HG03064 (cell line): Measurements from ENCODE around the gene SGSM2.

Experiments
- ATAC-seq: cut with Tn5 transposase; IDR thresholded peaks from one replicate; pipeline ENCODE4 v1.9.1; 2021; ENCODE audit warnings: low read depth; ENCODE audit not compliant: unreplicated experiment

Gene SGSM2

GRCh38 chr17:2384439-2385127 is 47.3 kb downstream of the SGSM2 start:
- ATAC-seq: no peak

DNA sequence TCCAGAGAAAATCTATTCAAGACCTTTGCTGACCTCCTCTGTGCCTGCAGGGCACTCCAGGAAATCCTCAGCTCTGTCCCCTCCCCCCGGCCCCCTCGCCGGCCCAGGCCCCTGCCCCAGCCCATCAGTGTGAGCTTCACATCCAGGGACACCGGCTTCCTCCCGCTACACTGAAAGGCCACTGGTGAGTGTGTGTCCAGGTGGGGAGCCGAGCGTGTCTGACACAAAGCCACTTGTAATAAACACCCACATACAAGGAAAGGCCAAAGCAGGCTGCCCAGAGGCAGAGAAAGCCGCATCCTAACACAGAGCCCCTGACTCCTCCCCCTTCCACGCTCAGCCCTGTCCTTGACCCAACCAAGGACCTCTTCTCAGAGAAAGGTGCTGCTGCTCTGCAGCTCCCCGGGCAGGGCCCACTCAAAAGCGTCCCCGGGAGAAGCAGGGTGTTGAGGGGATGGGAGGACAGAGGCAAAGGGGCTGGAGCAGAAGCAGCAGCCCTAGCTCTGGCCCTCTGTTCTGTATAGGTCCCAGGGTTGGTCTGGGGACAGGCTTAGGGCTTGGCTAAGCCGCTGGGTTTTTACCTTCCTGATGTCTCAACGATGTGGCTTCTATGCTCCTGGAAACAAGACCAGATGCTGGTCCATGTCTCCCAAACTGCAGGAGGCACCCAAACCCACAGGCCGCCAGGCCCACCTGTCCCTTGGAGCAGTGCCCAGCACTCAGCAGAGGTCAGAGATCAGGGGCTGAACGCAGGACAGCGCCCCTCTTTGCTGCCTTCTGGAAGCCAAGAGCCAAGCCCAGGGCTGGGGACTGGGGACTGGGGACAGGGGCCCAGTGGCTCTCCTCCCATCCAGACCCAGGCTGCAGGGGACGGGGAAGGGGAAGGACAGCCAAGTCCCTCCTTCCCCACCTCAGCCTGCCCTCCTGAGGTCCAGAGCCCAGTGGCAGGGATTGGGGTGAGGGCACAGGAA is 48.2 kb downstream of the SGSM2 start:
- ATAC-seq: no peak

DNA sequence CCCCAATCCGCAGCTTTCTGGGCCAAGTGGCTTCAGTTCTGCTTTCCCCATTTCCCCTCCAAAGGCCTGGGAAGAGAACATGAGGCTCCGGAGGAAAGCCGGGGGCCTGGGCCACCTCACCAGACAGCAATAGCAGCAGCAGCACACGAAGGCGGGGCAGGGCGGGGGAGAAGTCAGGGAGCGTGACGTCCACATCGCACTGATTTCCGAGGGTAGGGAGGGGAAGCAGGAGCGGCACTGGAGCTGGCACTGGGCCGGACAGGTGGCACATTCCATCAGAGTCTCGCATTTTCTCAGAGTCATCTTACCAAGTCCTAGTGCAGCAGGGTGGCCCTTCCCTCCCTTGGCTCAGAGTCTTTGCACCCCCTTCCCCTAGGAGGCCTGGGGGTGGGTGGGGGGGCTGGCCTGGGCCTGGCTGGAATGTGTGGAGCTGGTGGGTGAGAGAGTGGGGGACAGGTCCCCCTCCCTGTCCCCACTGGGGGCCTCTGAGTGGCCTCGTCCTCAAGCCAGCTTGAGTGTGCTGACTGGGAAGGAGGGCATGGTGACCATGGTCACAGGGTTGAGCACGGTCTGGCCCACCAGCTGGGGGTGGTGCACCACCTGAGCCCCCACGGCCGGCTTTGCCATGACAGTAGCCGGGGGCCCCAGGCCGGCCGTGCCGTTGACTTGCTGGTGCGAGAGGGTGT is 49.2 kb downstream of the SGSM2 start:
- ATAC-seq: no peak

GRCh38 chr17:2387086-2388019 is 50.1 kb downstream of the SGSM2 start:
- ATAC-seq: no peak

DNA sequence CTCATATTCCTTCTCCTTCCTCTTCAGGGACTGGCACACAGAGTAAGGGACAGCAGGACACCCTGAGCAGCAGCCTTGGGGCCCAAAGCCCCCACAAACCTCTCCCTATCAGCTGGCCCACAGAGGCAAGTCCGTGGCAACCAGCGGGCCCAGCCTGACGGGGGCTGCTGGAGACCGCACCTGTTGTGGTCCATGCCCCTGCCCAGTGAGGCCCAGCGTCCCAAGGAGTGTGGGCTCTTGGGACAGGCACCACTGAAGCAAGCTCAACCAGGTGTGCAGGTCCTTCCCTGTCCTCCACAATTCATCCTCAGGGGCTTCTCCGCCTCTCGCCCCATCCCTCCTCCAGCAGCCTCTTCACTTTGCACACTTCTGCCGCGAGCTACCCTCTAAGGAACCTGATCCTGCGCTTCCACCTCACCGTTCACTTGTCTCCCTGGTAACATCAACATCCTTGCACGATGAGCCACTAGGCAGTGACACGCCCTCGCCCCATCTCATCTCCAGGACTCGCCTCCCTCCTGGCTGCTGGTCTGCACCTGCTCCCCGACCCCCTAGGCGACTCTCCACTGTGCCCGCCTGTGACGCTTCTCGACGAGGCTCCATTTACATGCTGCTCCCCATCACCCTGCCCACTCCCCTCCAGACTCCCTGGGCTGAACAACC is 50.9 kb downstream of the SGSM2 start:
- ATAC-seq: no peak

GRCh38 chr17:2388683-2389055 is 51.4 kb downstream of the SGSM2 start:
- ATAC-seq: no peak

DNA sequence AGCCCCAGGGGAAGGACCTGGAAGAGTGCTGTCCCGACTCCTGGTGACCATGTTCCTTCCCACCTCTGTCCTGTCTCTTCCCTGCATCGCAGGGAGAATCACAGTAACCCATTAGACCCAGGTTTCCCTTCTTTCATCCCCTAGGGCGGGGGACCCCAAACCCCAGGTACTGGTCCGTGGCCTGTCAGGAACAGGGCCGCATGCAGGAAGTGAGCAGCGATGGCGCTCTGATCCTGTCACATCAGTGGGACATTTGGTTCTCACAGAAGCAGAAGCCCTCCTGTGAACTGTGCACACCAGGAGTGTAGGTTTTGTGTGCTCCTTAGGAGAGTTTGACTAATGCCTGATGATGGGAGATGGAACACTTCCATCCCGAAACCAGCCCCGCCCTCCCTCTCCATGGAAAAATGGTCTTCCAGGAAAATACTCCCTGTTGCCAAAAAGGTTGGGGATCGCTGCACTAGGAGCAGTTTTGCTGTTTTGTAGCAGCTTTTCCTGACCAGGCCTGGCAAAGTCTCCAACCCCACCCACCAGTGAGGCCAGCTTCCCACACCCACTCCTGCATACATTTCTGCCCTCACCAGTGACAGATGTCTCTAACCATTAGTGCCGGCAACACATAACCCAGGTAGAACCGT is 53.0 kb downstream of the SGSM2 start:
- no peak for ATAC-seq

DNA sequence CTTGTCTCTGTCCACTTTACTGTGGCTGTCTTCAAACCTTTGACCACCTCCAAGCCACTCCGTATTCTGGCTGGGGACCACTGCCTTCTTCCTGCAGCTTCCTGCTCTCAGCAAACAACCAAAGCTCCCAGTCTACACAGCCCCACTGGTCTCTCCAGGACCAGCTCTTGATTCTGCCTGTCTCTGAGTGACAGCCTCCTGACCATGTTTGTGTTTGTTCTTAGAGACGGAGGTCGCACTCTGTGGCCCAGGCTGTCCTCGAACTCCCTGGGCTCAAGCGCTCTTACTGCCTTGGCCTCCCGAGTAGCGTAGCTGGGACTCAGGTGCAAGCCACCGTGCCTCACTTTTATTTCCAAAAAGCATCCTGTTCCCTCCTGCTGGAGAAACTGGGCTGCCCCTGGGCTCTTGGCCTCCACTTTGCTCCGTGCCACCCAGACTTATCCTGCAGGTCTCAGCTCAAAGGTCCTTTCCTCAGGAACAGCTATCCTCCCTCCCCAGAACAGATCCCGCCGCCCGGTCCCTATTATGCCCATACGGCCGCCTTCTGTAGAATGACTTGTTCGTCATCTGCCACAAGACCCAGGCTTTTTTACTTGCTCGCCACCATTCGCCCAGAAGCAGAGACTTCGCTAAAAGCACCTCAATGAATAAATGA is 54.4 kb downstream of the SGSM2 start:
- no peak for ATAC-seq

DNA sequence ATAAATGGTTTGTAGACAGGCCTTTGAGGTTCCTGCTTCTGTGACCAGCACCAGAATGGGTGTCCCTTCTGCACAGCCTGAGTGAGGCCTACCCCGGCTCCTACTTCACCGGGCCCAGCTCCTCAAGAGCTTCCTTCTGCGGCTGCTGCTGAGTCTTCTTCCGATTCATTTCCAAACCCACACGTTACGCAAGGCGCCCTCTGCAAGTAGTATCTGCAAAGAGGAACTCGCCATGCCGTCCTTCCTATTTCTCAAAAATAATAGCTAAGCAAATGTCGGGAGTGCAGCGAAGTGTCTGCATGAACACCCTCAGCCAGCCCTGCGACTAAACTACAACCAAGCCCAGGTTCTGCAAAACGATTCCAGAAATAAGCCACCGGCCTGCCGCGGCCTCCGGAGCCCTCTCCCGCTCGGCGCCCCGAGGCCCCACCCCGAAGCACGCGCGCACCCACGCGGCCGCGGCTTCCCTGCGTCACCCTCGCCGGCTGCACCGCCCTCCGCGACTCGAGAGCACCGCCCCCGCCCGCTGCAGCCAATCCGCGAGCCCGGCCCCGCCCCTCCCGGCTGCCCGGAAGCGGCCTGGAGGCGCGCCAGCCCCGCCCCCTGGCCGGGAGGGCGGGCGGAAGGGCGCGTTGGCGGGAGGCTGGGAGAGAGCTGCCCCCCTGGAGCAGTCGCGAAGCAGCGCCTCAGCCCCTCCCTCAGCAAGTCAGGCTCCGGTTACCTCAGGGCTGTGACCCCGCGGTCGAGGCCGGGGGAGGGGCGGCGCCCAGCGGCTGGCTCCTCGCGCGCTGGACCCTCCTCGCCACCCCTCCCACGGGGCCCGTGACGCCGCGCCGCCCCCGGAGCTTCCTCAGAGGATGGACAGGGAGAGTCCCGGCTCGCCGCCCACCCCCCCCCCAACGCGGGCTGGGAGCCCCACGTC is 55.2 kb downstream of the SGSM2 start:
- ATAC-seq: peak; percentile 44

DNA sequence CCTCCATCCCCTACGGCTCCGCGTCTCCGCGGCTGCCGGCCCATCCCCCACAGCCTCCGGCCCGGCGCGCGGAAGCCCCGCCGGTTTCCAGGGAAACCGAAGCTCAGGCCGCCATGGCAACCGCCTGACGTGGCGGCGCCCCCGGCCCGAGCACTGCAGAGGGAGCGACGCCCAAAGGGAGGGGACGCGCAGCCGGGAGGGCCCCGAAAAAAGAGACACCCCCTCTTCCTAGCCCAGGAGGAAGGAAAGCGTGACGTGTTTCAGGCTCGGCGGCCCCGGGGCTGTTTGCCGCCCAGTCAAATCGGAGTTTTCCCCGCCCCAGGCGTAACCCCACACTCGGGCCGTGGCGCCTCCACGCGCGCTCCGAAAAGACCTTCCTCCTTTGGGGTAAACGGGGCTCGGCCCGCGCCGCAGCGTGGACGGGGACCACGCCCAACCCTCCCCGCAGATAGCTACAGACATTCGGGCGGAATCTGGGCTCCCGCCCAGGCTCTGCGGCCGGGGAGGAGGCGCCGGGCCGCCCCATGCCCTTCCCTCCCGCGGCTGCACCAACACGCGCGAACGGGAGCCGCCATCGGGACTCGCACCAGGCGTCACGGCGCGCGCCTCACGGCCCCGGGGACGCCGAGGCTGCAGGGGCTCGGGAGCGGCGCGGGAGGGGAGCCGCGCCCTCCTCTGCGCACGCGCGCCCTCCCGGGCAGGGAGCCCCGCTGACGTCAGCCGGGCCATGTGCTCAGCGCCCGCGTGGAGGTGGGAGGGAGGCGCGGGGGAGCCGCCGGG is 56.1 kb downstream of the SGSM2 start:
- ATAC-seq: peak; percentile 36

- no peak for ATAC-seq
Observed at GRCh38 chr17:2393954-2394749, 56.9 kb downstream of the SGSM2 start.

- no peak for ATAC-seq
Observed at GRCh38 chr17:2394775-2395201, 57.5 kb downstream of the SGSM2 start.

DNA sequence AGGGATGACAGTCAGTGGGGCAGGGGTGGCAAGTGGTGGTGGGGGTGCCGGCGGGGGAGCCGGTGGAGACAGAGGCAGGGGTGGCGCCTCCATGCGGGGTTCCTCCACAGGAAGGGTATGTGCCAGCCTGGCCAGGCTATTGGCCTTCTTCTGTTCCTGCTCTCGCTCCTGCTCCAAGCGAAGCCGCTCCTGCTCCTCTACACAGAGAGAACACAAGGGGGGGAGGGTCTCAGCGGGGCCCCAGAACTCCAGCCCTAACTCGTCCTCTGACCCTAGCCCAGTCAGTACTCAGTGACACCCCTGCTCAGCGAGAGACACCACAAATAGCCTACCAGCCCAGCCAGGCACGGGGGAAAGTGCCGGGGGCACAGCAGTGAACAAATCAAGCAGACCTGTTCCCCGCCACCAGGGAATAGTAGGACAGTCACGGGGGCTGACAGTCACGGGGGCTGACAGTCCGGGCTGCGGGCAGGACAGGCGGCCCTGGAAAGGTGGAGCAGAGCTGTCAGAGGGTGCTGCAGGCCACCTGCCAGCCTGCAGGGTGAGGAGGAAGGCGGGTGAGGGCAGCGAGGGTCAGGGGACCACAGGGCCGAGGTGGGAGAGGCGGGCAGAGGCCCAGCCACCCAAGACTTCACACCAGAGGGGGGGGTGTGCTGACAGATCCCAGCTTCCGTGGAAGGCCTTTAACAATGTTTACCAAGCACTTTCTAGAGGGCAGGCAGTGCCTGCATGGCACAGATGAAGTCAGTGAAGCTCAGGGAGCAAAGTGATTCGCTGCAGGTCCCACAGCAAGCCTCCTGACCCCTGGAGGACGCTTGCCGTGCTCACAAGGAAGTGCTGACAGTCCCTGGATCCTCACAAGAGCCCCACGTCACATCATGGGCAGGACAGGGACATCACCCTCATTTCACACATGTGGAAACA is 58.2 kb downstream of the SGSM2 start:
- no peak for ATAC-seq

DNA sequence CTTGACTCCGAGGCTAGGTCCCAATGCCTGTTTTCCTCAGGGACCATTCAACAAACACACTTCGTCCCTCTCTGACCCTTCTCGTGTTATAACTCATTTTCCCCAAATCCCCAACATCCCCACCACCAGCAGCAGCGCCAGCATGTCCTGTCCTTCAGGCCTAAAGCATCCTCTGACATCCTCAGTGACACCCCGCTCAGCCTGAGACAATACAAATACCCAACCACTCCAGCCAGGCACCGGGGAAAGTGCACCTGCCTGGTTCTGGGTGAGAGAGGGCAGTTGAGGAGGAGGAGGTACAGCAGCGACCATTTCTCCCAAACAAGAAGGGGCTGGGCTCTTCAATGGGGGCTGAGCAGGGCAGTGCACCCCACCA is 58.9 kb downstream of the SGSM2 start:
- no peak for ATAC-seq
